Measurements from ENCODE around the gene LRP1-AS. TPM values are rescaled to one million over a fixed set of nuclear protein-coding genes. Genes with fewer than 3 reads are reported as not detected.

Gene LRP1-AS
- total RNA-seq = not detected

GRCh38 chr12:57146961-57147944 lies at the start of gene LRP1-AS:
TSS of gene LRP1-AS (minus strand) at chr12:57147619.
- Histone ChIP-seq H3K27me3 (no peaks in the 10 kb centered on the region), H3K36me3 (peaks cover 16 to 57% (median 48%) of the 10 kb centered on the region in 4 donors), H3K9me3 (no peaks in the 10 kb centered on the region), H3K4me3 (no peak within 1 kb of the TSS), H3K4me1 (peaks cover 68 to 91% (median 89%) of the 10 kb centered on the region in 4 donors), H3K27ac (replicated peaks in 1 of 4) (peak within 1 kb of the TSS; percentile 79 to 89 (median 82))
- 54% methylated on average over 8 of the region's 8 CpGs for WGBS
- intact Hi-C loops (cut with DNase I) = no loop called here
- DNase-seq (ENCODE audit: extremely low spot score) = no peak
- TF ChIP-seq POLR2AphosphoS5 (IDR thresholded peaks at IDR 0.05) (no peak), POLR2A (IDR thresholded peaks at IDR 0.05; ENCODE audit: low read depth) (no peak), CTCF (IDR thresholded peaks at IDR 0.05) (no peak), EP300 (IDR thresholded peaks at IDR 0.05) (no peak)

- no peak overlapping the region for H3K27ac ChIP-seq (replicated peaks in 1 of 4)
- DNase-seq (ENCODE audit: extremely low spot score) = no peak
- TF ChIP-seq CTCF (IDR thresholded peaks at IDR 0.05) (no peak), POLR2A (IDR thresholded peaks at IDR 0.05; ENCODE audit: low read depth) (no peak), EP300 (IDR thresholded peaks at IDR 0.05) (no peak), POLR2AphosphoS5 (IDR thresholded peaks at IDR 0.05) (no peak)
- H3K4me3 ChIP-seq = no peak overlapping the region
- intact Hi-C loops (cut with DNase I) = no loop called here
- H3K27me3 ChIP-seq = no peaks in the 10 kb centered on the region
- H3K9me3 ChIP-seq = no peaks in the 10 kb centered on the region
- no peaks in the 10 kb centered on the region for H3K4me1 ChIP-seq
- 83% methylated on average over 4 of the region's 22 CpGs for WGBS
- H3K36me3 ChIP-seq = peaks cover 95 to 100% (median 100%) of the 10 kb centered on the region in 4 donors
Observed at GRCh38 chr12:57196956-57197355, 49.5 kb upstream of the LRP1-AS start.

DNA sequence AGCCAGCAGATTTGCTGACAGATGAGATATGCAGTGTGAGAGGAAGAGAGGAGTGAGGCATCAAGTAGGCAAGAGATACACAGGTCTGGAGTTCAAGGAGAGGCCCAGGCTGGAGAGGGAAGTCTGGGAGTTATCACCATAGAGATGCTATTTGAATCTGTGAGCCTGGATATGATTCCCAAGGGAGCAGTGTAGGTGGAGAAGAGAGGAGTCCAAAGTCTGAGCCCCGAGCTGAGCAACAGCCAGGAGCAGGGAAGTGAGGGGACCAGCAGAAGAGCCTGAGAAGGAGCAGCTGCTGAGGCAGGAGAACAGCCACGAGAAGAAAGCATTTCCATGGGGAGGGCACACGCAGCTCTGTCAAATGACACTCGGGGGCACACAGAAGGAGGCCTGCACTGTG lies 49.0 kb upstream of the LRP1-AS start:
- DNase-seq (ENCODE audit: extremely low spot score) = no peak
- Histone ChIP-seq H3K27ac (replicated peaks in 1 of 4) (no peak overlapping the region), H3K4me1 (no peaks in the 10 kb centered on the region), H3K27me3 (no peaks in the 10 kb centered on the region), H3K36me3 (peaks cover 93 to 100% (median 99%) of the 10 kb centered on the region in 4 donors), H3K4me3 (no peak overlapping the region), H3K9me3 (no peaks in the 10 kb centered on the region)
- no peak for TF ChIP-seq POLR2A (IDR thresholded peaks at IDR 0.05; ENCODE audit: low read depth)
- no peak for TF ChIP-seq EP300 (IDR thresholded peaks at IDR 0.05)
- no peak for TF ChIP-seq POLR2AphosphoS5 (IDR thresholded peaks at IDR 0.05)
- WGBS = 76% methylated on average over 4 of the region's 4 CpGs
- intact Hi-C loops (cut with DNase I) = no loop called here

GRCh38 chr12:57195611-57196371 lies 48.4 kb upstream of the LRP1-AS start:
- no peaks in the 10 kb centered on the region for H3K27me3 ChIP-seq
- TF ChIP-seq EP300 (IDR thresholded peaks at IDR 0.05) = no peak
- TF ChIP-seq POLR2AphosphoS5 (IDR thresholded peaks at IDR 0.05) = no peak
- no peak for TF ChIP-seq POLR2A (IDR thresholded peaks at IDR 0.05; ENCODE audit: low read depth)
- no peak for TF ChIP-seq CTCF (IDR thresholded peaks at IDR 0.05)

GRCh38 chr12:57195186-57195585 lies 47.8 kb upstream of the LRP1-AS start:
- Histone ChIP-seq H3K4me1 (peaks cover 3 to 5% (median 4%) of the 10 kb centered on the region in 4 donors), H3K27ac (replicated peaks in 1 of 4) (no peak overlapping the region), H3K36me3 (peaks cover 81 to 100% (median 98%) of the 10 kb centered on the region in 4 donors), H3K27me3 (no peaks in the 10 kb centered on the region), H3K9me3 (no peaks in the 10 kb centered on the region), H3K4me3 (no peak overlapping the region)
- intact Hi-C loops (cut with DNase I) = no loop called here
- 87% methylated on average over 19 of the region's 19 CpGs for WGBS
- DNase-seq (ENCODE audit: extremely low spot score) = no peak
- no peak for TF ChIP-seq POLR2A (IDR thresholded peaks at IDR 0.05; ENCODE audit: low read depth)

More at GRCh38 chr12:57195611-57196371, 48.4 kb upstream of the LRP1-AS start:
- Histone ChIP-seq H3K4me3 (no peak overlapping the region), H3K9me3 (no peaks in the 10 kb centered on the region), H3K27ac (replicated peaks in 1 of 4) (no peak overlapping the region), H3K4me1 (no peaks in the 10 kb centered on the region), H3K36me3 (peaks cover 87 to 100% (median 99%) of the 10 kb centered on the region in 4 donors)
- DNase-seq (ENCODE audit: extremely low spot score) = no peak
- WGBS = 84% methylated on average over 18 of the region's 34 CpGs
- intact Hi-C loops (cut with DNase I) = no loop called here
